Astrocyte (in vitro differentiated cells and primary cell): ENCODE measurements around the gene AGPAT4.

Experiments
- CTCF ChIP-seq: IDR thresholded peaks from 2 replicates; pipeline ENCODE4 v1.5.1; 2011; ENCODE audit warnings: low read depth, mild to moderate bottlenecking, inconsistent platforms, low read length, moderate library complexity; ENCODE audit not compliant: insufficient read depth
- EZH2 ChIP-seq: IDR thresholded peaks from 2 replicates; pipeline ENCODE4 v1.6.1; 2012; ENCODE audit warnings: mild to moderate bottlenecking, low read length, inconsistent platforms; ENCODE audit not compliant: insufficient read depth

GRCh38 chr6:161137839-161138542, 135.9 kb downstream of the AGPAT4 start:
- TF ChIP-seq CTCF (no peak), EZH2 (no peak)
